Central memory CD4-positive, alpha-beta T cell (primary cell): ENCODE data around the gene RIMBP2.
"Not testable (repeated sequence)": the region's sequence is repeated elsewhere in the genome, so short reads cannot be mapped to it uniquely, and the experiment has no call there.

Experiments used
- DNase-seq: peaks from one replicate; pipeline ENCODE4 v3.0.0; 2022

Gene RIMBP2

DNA sequence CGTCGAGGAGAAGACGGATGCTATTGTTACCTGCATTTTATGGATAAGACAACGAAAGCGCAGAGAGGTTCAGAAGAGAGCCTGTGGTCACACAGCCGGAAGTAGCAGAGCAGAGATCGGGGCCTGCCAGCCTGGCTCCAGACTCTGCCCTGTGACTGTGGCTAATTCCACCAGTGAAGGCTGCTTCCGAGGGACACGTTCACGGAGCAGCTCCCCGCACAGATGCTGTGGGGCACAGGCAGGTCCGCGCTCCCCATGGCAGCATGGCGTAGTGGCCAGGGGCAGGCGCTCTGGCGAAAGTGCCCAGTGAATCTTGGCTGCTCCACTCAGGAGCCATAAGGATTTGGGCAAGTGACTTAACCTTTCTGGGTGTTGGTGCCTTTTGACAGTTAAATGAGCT, 9.8 kb downstream of the RIMBP2 start:
- DNase-seq, result no peak

DNA sequence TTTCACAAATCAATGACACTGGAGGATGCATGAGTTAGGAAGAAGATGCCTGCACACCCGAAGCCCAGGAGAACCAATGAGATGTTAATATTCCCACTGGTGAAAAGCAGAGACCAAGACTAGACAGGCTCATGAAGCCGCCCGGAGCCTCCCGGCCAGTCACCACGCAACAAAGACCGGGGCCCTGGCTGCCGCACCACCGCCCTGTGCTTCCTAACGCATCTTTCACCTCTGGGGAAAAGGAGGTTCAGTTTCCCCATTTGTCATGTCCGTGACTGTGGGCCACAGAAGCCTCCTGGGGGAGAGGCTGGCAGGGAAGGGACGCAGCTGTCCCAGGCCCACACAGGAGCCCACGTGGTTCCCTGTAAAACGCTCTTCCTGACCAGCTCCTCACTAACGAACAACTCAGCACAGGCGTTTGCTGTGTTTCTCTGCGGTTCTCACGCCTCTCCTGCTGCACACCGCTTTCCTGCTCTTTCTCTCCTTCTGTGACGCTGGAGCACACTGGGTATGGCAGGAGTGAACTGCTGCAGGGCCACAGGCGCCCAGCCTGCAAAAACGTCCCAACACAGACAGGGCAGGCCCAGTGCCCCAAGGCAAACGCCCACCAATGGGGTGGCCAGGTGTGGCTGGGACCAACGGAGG, 10.8 kb downstream of the RIMBP2 start:
- DNase-seq, result no peak

DNA sequence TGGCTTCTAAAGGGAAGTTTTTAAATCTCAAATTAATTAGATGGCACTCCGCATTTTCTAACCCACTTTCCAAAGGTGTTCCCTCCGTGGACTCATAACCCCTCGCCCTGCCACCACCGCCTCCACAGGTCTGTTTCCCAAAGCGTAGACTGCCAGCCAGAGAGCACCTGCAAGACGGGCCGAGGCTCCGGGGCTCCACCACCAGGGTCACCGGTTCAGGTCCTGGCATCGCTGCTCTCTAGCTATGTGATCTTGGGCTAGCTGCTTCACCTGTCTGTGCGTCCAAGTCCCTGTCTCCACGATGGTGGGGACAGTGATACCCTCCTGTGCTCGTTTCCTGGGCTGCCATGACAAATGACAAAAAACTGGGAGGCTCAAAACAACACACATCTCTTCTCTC, 11.5 kb downstream of the RIMBP2 start:
- no peak for DNase-seq

DNA sequence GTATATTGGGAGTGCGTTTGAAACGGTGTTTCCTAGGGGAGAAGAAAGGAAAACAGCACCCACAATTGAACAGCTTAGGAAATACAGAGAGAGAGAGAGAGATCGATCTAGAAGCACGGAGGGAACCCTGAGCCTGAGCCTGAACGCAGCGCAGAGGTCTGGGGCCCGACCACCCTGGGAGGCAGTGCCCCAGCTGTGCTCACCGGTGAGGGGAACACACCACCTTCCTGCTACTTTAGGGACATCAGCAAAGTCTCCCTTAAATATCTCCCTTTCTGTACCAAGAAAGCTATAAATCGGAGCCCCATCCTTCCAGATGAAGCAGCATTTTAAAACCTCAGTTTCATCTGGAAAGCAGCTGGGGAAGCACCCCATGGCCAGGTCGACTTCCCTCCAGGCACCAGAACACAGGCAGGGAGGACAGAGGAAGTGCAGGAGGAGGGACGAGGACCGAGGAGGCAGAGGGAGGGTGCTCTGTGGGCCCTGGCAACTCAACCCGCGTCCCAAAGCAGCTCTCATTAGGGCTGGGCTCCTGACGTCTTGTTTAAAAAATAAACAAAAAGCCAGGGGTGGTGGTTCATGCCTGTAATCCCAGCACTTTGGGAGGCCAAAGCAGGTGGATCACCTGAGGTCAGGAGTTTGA, 12.2 kb downstream of the RIMBP2 start:
- DNase-seq, result no peak

DNA sequence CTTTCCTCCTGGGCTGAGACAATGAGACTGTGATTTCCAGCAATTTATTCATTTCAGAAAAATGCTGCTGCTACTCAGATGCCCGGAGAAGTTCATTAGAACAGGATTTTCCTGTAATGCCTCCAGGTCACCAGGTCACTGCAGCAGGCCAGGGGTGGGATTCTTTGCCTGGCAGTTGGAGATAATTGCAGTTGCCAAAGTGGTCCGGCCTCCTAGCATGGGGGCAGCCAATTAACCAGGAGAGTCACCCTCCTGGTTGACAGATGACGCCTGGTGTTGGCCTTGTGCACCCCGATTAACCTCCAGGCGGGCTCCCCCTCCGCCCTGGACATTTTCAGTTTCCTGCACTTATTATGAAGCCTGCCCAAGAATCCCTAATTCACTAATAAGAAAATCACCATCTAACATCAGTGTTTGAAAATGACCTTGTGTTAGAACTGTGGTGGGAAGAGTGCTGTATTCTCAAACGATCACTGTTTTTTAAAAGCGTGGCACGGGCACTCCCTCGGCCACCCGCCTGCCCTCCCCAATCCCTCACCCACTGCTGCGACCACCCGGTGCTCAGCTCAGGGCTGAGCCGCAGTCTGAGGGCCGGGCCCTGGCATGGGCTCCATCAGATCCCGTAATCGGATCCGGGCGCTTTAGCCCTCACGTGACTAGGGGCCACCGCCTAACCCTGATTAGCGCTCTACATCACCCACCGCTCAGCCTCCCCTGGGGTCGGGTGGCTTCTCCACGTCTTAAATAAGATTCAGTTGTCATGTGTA, 12.9 kb downstream of the RIMBP2 start:
- no peak for DNase-seq

DNA sequence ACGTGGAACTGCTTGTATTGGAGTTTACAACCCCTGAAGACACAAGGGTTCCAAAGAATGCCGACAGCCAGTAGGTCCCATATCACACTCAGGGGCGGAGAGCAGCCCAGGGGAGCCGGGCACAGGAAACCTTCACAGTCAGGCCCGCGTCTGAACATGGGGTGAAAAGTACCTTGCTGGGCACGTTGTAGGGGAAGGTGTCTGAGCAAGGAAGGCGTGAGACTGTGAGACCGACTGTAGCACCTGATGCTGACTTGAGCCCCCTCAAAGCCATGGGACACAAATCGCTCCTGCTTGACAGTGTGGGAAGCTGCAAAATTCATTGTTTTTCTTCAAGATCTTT, 14.7 kb downstream of the RIMBP2 start:
- no peak for DNase-seq

DNA sequence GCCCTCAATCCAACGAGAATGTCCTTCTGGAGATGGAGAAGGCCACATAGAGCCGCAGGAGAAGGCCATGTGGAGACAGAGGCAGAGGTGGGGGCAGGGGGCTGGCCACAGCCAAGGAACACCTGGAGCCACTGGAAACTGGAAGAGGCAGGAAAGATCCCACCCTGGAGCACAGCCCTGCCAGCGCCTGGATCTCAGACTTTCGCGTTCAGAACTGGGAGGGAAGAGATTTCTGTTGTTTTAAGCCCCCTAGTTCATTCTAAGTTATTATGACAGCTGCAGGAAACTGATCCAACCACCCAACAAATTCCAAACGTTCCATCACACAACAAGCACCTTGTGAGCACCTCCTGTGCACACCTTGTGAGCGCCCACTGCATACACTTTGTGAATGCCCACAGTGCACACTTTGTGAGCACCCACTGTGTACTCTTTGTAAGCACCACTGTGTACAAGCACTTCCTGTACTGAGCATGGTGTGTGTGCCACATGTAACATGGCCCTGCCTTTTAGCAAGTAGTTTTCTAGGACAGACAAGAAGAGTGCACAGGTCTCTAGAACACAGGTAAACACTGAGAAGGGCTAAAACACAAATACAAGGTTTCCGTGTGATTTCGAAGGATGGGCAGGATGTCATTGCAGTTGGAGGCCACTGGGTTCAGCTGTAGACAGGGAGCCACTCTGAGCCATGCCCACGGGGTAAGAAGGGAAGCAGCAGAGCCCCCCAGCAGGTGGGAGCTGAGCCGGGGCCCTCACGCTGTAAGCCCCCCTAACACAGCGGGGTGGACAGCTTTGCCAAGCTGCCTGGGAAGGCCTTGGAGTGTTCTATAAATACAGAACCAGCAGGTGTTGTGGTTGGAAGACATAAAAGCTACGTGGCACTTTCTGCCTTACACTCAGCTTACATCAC, 15.4 kb downstream of the RIMBP2 start:
- DNase-seq, result no peak

DNA sequence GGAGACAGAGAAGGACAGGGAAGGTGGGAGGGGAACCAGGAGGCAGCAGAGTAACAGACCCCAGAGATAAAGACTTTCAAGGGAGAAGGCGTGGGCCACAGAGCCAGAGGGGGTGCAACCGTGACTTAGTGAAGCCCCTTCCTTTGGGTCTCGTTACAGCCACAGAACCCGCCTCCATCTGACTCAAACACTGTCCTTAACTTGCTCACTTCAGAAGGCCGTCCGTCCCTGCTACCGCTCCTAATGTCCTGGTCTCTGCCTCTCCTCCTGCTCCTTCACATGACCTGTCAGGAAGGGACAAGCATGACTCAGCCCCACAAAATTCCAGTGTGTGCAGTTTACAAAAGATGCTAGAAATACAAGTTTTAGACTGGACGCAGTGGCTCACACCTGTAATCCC, 18.0 kb downstream of the RIMBP2 start:
- no peak for DNase-seq

DNA sequence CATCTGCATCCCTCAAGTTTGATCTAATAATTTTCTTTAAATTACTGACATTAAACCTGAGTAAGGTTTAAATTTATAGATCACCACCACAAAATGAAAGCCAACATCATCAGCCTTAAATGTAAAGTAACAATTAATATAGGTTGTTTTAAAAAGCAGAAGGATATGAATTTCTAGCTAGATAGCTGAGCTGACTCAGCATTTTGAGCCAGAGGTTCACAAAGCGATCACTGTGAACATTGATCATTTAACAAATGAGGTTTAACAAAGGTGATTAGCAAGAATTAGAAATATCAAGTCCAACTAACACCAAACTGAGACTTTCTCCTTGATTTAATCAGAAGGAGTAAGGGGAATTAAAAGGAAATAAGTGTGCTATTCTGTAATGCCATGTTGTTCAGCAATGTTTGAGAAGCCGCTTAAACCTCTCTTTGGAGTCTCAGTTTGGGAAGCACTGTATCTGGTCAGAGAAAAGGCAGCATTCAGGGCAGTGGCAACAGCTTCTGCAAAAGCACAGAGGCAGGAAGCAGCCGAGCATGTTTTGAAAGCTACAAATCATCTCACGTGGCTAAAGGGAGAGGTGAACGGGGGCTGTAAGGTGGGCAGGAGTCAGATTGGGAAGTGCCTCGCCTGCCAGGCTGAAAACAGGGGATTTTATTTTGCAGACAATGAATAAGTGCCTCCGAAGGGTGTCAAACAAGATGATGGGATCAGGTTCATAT, 19.6 kb downstream of the RIMBP2 start:
- no peak for DNase-seq

DNA sequence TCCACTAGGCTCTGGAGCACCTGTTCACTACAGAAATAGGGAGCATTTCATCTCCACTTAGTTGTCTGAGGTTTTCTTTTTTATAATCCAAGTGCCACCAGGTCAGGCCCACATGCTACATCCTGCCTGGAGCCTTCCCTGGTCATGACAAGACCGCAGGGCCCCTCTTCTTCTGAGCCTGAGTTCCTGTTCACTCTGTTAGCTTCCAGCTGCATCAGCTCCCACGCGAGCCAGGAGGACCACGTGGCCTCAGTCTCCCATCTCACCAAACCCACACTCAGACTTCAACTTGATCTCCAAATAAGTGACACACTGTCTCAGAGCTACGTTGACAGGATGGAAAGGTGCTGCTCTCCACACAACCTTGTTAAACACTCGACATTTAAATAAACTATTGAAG, 21.0 kb downstream of the RIMBP2 start:
- no peak for DNase-seq

DNA sequence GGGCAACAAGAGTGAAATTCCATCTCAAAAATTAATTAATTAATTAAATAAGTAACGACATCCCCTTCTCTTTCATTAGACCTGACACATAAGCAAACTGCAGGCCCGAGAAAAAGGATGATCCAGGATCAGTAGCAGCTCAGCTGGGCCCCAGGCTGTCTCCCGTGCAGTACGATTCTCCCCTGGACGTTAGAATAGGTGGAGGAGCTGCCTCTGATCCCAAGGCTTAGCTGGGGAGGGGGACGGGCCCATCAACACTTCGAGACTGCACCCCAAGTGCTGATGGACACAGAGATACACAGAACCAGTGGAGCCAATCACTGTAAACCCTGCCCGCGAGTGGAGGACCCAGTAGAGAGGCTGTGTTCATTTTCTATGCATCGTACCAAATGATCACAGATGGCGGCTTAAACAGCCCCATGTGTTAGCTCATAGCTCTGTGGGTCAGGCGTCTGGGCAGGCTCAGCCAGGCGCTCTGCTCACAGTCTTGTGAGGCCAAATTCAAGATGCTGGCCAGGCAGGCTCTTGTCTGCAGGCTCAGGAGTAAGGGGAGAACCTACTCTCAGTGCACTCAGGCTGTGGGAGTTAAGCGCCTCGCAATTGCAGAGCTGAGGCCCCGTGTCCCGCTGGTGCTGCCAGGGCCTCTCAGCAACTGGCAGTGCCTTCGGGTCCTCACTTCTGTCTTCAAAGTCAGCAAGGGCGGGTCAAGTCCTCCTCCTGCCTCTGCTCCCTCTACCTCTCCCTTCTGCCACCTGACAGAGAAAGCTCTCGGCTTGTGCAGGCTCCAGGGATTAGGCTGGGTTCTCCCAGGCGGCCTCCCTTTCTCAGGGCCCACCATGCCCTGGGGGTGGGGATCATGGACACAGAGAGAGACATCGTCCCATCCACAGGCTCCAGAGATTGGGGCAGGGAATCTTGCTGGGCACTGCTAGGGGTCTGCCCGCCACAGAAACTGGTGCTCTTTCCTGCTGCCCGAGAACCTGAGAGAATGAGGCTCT, 26.4 kb downstream of the RIMBP2 start:
- DNase-seq, result no peak

DNA sequence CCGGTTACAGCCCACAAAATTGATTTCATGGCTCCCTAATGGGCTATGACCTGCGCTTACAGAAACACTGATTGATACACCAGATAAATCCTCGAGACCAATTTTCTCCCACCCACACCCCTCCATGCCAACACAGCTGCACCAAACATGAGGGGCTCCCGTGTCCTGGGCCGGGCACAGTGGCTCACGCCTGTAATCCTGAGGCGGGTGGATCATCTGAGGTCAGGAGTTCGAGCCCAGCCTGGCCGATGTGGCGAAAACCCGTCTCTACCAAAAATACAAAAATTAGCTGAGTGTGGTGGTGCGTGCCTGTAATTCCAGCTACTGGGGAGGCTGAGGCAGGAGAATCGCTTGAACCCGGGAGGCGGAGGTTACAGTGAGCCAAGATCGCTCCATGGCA, 27.1 kb downstream of the RIMBP2 start:
- DNase-seq, result not testable (repeated sequence)

DNA sequence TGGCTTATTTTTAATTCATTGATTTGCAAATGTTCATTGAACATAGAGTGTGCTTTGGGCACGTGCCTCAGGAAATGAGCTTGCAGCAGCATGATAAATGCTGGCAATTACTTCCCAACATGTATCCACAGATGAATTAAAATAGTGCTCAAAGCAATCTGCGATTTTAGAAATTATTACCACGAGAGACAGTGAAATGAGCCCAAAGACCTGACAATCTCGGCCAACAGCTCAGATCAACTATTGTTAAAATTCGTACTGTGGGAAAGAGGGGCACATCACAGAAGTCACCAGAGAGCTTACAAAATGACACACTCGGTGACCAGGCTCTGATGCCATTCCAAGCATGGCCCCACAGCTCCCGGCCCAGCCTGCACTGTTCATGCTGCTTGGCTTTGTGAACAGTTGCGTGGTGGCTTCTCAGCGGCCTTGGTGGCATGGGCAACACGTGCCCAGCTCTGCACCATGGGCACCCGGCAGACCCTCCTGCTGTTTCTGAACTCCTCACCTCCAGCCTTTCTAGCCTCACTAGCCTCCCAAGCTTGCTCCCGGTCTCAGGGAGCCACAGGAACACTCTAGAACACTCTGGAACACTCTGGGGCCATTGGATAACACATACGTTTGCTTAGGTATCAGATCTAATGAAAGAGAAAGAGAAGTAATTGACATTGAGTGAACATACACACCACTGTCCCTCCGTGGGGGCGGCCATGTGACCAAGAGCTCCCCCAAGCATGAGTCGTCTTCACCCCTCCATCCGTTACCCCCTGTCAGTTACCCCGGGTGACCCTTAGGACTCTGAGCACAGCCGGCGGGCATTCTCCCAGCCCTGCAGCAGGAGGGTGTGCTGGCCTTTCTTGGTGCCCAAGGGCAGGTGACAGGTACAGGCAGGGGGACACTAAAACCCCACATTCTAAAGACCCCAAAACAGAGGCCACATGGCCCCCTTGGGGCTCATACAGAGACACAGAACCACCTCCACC, 28.0 kb downstream of the RIMBP2 start:
- no peak for DNase-seq

DNA sequence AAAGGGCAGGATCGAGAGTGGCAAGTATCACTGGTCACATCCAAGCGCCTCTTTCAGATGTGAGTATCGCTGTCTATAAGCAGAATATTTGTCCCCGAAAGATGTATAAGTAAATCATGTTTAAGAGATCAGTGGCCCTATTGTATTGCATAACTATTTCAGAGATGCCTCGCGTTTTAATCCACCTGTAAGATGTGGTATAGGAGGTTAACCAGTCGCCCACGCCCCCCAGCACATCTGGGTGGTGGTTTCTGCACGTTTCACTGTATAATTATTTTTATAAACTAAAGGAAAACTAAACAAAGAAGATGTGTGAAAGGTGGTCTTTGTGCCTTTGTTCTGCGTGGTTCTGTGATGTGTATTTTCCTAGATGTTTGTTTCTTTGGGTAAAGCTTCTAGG, 28.9 kb downstream of the RIMBP2 start:
- DNase-seq, result no peak

DNA sequence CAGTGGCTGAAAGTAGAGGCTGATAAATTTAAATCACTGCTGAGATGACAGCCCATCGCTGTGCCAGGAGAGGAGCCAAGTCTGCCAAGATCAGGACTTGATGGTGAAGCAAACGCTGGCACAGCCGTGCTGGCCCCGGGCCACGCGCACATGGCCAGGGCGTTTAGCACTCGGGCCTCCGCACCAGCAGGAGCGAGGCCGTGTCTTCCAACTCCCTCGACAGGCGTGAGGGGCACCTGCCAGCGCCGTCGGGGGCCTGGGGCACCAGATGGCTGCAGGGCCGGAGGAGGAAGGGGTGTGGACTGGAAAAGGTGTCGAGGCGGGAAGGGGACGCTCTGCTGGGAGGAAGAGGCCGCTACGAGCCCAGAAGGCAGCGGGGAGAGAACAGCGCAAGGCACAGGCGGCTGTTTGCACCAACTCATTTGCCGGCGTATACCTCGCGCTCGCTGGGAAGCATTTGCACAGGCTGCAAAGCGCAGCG, 29.5 kb downstream of the RIMBP2 start:
- DNase-seq, result no peak

DNA sequence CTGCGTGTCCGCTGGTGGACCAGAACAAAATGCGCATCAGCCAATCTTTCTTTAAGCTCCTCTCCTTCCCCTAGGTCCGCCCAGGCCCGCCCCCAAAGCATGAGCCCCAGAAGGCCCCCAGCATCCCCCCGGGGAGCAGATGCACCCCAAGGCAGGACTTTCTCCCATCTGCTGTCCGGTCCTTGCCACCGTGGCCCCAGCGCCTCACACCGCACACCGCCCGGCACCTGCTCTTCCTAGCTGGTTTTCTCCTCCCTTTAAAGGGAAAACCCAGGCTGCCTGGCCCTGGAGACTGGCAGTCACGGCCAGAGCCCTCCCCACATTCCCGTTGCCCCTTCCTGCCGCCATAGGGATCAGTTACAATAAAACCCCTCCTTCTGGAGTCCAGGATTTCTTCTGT, 30.2 kb downstream of the RIMBP2 start:
- DNase-seq, result no peak

DNA sequence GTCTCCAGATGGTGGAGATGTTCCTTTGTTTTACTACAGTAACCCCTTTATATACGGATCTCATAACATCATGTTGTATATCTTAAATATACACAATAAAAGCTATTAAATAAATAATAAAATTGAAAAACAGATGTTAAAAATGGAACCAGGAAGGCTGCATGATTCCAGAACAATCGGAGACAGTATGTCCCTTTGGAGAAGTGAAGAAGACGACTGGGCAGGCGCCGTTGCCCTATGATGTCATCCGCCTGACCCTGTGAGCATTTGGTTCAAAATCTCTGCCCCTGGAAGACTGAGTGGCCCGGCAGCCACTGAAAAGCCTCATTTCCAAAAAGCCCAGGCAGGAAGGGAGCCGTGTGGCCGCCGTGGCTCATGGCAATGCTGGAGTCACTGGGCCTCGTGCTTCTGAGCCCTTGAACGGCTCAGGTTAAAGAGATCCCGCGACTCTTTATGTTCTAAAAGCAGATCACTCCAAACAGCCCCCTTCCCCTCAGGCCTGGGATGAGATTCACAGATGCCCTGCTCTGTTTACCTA, 30.8 kb downstream of the RIMBP2 start:
- no peak for DNase-seq

DNA sequence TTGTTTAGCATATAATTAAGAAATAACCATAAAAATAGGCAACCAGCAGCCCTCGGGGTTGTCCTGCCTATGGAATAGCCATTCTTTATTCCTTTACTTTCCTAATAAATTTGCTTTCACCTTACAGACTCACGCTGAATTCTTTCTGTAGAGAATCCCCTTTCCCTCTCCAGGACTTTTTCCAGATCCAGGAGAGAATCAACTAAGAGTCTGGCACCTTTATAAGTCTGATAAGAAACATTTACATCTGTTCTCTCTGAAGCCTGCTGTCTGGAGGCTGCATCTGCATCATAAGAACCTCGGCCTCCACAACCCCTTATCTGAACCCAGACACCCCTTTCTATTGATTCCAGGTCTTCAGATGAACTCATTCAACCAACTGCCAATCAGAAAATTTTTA, 32.3 kb downstream of the RIMBP2 start:
- no peak for DNase-seq

DNA sequence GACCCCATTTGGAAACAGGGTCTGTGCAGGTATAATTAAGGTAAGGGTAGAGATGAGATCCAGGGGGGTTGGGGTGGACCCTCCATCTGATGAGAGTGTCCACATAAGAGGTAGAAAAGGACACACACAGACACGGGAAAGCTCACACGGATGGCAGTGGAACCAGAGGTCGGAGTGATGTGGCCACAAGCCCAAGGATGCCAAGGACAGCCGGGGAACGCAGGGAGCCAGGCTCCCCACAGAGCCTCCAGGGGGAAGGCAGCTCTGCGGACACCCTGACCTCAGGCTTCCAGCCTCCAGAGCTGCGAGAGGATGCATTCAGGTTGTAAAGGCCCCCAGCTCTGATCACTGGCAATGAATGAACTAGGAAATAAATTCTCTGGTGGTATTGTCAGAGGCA, 33.0 kb downstream of the RIMBP2 start:
- no peak for DNase-seq
